HEK293 (cell line): ENCODE measurements around the gene RPL6.

Experiments used
- CTCF ChIA-PET: fragments of 350-600 bp; formaldehyde crosslinking; extraction: SDS; loops from one replicate; lab custom pipeline; 2021; ENCODE audit warnings: antibody characterized with exemption; lab: Yijun Ruan, JAX
- POLR2A ChIA-PET: fragments of 300-600 bp; formaldehyde crosslinking; extraction: SDS; loops from one replicate; lab custom pipeline; 2020; ENCODE audit warnings: antibody characterized with exemption, inconsistent platforms; lab: Yijun Ruan, JAX
- H3K27ac ChIP-seq: fragments of 200-500 bp; sonication (Bioruptor generic); 2 replicates; pipeline ENCODE4 v1.5.1; 2014; ENCODE audit warnings: low read depth, low read length, control low read depth, inconsistent platforms; ENCODE audit errors: extremely low read depth
- H3K36me3 ChIP-seq, 2 experiments: fragments of 200-500 bp in 1 of 2; sonication (Bioruptor generic) in 1 of 2; 1 replicate in 1 of 2; 2 replicates in 1 of 2; pipeline ENCODE4 v1.5.1; 2014 to 2017; ENCODE audit warnings: inconsistent platforms in 2 of 2, low read length in 2 of 2; ENCODE audit not compliant: control insufficient read depth in 2 of 2, insufficient read depth in 1 of 2
- H3K4me1 ChIP-seq: fragments of 200-500 bp; sonication (Bioruptor generic); 2 replicates; pipeline ENCODE4 v1.5.1; 2014; ENCODE audit warnings: mild to moderate bottlenecking, low read length, inconsistent platforms; ENCODE audit not compliant: control insufficient read depth, insufficient read depth
- H3K4me3 ChIP-seq: 2 replicates; pipeline ENCODE4 v1.5.1; 2011; ENCODE audit warnings: low read depth, mild to moderate bottlenecking, control low read depth, low read length, moderate library complexity
- H3K9me3 ChIP-seq: fragments of 200-500 bp; sonication (Bioruptor generic); 2 replicates; pipeline ENCODE4 v1.5.1; 2014; ENCODE audit warnings: low read depth, low read length, inconsistent platforms; ENCODE audit not compliant: control insufficient read depth, insufficient read depth
- SCRT2 ChIP-seq: fragments of 450-650 bp; formaldehyde crosslinking; IDR thresholded peaks from 2 replicates; pipeline ENCODE4 v1.5.1; 2016; ENCODE audit warnings: missing biosample characterization, missing genetic modification characterization
- ZBTB48 ChIP-seq: fragments of 450-650 bp; formaldehyde crosslinking; IDR thresholded peaks from 2 replicates; pipeline ENCODE4 v1.5.1; 2016; ENCODE audit warnings: missing biosample characterization, missing genetic modification characterization
- ZEB2 ChIP-seq: fragments of 450-650 bp; formaldehyde crosslinking; IDR thresholded peaks from 2 replicates; pipeline ENCODE4 v1.5.1; 2016; ENCODE audit warnings: missing biosample characterization, missing genetic modification characterization
- ZNF10 ChIP-seq: fragments of 450-650 bp; formaldehyde crosslinking; IDR thresholded peaks from 2 replicates; pipeline ENCODE4 v1.5.1; 2017; ENCODE audit warnings: missing biosample characterization, missing genetic modification characterization
- ZNF184 ChIP-seq: fragments of 450-650 bp; IDR thresholded peaks from 2 replicates; pipeline ENCODE4 v1.5.1; 2018; ENCODE audit warnings: missing biosample characterization, mild to moderate bottlenecking, missing genetic modification characterization
- ZNF248 ChIP-seq: fragments of 450-650 bp; formaldehyde crosslinking; IDR thresholded peaks from 2 replicates; pipeline ENCODE4 v1.5.1; 2017; ENCODE audit warnings: missing biosample characterization, missing genetic modification characterization
- ZNF311 ChIP-seq: fragments of 450-650 bp; formaldehyde crosslinking; IDR thresholded peaks from 2 replicates; pipeline ENCODE4 v1.5.1; 2017; ENCODE audit warnings: missing biosample characterization, missing genetic modification characterization, borderline replicate concordance
- ZNF585B ChIP-seq: fragments of 450-650 bp; formaldehyde crosslinking; IDR thresholded peaks from 2 replicates; pipeline ENCODE4 v1.5.1; 2016; ENCODE audit warnings: missing biosample characterization, missing genetic modification characterization
- ZNF623 ChIP-seq: fragments of 450-650 bp; formaldehyde crosslinking; IDR thresholded peaks from 2 replicates; pipeline ENCODE4 v1.5.1; 2016; ENCODE audit warnings: missing biosample characterization, missing genetic modification characterization
- ZNF660 ChIP-seq: fragments of 450-650 bp; IDR thresholded peaks from 2 replicates; pipeline ENCODE4 v1.5.1; 2018; ENCODE audit warnings: missing biosample characterization, mild to moderate bottlenecking, missing genetic modification characterization
- ZNF677 ChIP-seq: fragments of 450-650 bp; IDR thresholded peaks from 2 replicates; pipeline ENCODE4 v1.5.0; 2018; ENCODE audit warnings: missing biosample characterization, mild to moderate bottlenecking, missing genetic modification characterization, moderate library complexity
- ZNF76 ChIP-seq: fragments of 450-650 bp; formaldehyde crosslinking; IDR thresholded peaks from 2 replicates; pipeline ENCODE4; 2016; ENCODE audit warnings: low read depth, missing biosample characterization, missing genetic modification characterization, borderline replicate concordance
- ZNF792 ChIP-seq: fragments of 450-650 bp; formaldehyde crosslinking; IDR thresholded peaks from 2 replicates; pipeline ENCODE4 v1.5.1; 2016; ENCODE audit warnings: missing biosample characterization, missing genetic modification characterization
- ZSCAN16 ChIP-seq: fragments of 450-650 bp; formaldehyde crosslinking; IDR thresholded peaks from 2 replicates; pipeline ENCODE4 v1.5.1; 2016; ENCODE audit warnings: missing biosample characterization, missing genetic modification characterization
- ZSCAN23 ChIP-seq: fragments of 450-650 bp; formaldehyde crosslinking; IDR thresholded peaks from 2 replicates; pipeline ENCODE4 v1.5.1; 2016; ENCODE audit warnings: missing biosample characterization, missing genetic modification characterization
- TF ChIP-seq, protein P1 (sequence below): fragments of 450-650 bp; formaldehyde crosslinking; IDR thresholded peaks from 2 replicates; pipeline ENCODE4 v1.5.1; 2016; ENCODE audit warnings: missing biosample characterization, missing genetic modification characterization
- TF ChIP-seq, protein P2 (sequence below): fragments of 450-650 bp; formaldehyde crosslinking; IDR thresholded peaks from 2 replicates; pipeline ENCODE4 v1.5.1; 2016; ENCODE audit warnings: missing biosample characterization, missing genetic modification characterization
- TF ChIP-seq, protein P3 (sequence below): fragments of 450-650 bp; formaldehyde crosslinking; IDR thresholded peaks from 2 replicates; pipeline ENCODE4 v1.5.1; 2016; ENCODE audit warnings: missing biosample characterization, missing genetic modification characterization
- TF ChIP-seq, protein P4 (sequence below): fragments of 450-650 bp; formaldehyde crosslinking; IDR thresholded peaks from 2 replicates; pipeline ENCODE4 v1.5.1; 2016; ENCODE audit warnings: missing biosample characterization, missing genetic modification characterization, low read depth

The RPL6 gene

DNA sequence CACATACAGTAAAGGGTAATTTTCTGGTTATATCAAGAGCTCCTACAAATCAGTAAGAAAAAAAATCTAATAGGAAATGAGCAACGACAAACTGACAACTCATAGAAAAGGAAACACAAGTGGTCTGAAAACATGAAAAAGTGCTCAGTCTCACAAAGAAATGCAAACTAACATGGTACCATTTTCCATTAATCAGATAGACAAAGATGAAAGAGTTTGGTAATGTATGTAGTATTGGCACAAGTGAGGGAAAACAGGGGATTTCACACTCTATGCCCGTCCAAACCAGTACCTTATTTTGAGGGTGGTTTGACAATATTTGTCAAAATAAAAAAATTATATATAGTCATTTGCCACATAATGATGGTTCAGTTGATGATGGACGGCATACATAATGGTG is 22.6 kb upstream of the RPL6 start:
- Histone ChIP-seq H3K9me3 (no peaks in the 10 kb centered on the region), H3K27ac (no peak overlapping the region), H3K4me1 (no peaks in the 10 kb centered on the region), H3K36me3 (peaks cover 0 to 5% of the 10 kb centered on the region in 2 experiments; a peak in 1 of 3 replicates), H3K4me3 (no peak overlapping the region)
- ChIA-PET CTCF (interaction anchor here (0.7 kb wide), 1 partner anchor 331 kb away, joined by 4 read pairs; no protein-coding TSS in a partner anchor), POLR2A (no interaction called here)
- no peak for TF ChIP-seq ZNF311 (tag by site-specific recombination)
- no peak for TF ChIP-seq ZNF660 (tag by site-specific recombination)
- TF ChIP-seq, protein P1, sequence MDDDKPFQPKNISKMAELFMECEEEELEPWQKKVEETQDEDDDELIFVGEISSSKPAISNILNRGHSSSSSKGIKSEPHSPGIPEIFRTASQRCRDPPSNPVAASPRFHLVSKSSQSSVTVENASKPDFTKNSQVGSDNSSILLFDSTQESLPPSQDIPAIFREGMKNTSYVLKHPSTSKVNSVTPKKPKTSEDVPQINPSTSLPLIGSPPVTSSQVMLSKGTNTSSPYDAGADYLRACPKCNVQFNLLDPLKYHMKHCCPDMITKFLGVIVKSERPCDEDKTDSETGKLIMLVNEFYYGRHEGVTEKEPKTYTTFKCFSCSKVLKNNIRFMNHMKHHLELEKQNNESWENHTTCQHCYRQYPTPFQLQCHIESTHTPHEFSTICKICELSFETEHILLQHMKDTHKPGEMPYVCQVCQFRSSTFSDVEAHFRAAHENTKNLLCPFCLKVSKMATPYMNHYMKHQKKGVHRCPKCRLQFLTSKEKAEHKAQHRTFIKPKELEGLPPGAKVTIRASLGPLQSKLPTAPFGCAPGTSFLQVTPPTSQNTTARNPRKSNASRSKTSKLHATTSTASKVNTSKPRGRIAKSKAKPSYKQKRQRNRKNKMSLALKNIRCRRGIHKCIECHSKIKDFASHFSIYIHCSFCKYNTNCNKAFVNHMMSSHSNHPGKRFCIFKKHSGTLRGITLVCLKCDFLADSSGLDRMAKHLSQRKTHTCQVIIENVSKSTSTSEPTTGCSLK (tag by site-specific recombination), result no peak
- TF ChIP-seq ZNF585B (tag by site-specific recombination), result no peak
- TF ChIP-seq ZNF76 (tag by site-specific recombination), result no peak
- TF ChIP-seq ZNF248 (tag by site-specific recombination), result no peak
- TF ChIP-seq ZSCAN16 (tag by site-specific recombination), result no peak
- TF ChIP-seq SCRT2, result no peak
- TF ChIP-seq ZNF10 (tag by site-specific recombination), result no peak
- TF ChIP-seq ZSCAN23, result no peak
- no peak for TF ChIP-seq ZNF623 (tag by site-specific recombination)
- TF ChIP-seq, protein P2, sequence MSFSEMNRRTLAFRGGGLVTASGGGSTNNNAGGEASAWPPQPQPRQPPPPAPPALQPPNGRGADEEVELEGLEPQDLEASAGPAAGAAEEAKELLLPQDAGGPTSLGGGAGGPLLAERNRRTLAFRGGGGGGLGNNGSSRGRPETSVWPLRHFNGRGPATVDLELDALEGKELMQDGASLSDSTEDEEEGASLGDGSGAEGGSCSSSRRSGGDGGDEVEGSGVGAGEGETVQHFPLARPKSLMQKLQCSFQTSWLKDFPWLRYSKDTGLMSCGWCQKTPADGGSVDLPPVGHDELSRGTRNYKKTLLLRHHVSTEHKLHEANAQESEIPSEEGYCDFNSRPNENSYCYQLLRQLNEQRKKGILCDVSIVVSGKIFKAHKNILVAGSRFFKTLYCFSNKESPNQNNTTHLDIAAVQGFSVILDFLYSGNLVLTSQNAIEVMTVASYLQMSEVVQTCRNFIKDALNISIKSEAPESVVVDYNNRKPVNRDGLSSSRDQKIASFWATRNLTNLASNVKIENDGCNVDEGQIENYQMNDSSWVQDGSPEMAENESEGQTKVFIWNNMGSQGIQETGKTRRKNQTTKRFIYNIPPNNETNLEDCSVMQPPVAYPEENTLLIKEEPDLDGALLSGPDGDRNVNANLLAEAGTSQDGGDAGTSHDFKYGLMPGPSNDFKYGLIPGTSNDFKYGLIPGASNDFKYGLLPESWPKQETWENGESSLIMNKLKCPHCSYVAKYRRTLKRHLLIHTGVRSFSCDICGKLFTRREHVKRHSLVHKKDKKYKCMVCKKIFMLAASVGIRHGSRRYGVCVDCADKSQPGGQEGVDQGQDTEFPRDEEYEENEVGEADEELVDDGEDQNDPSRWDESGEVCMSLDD (tag by site-specific recombination), result no peak
- TF ChIP-seq ZBTB48, result no peak
- no peak for TF ChIP-seq ZNF677
- TF ChIP-seq ZEB2 (tag by site-specific recombination), result no peak
- no peak for TF ChIP-seq ZNF184 (tag by site-specific recombination)
- TF ChIP-seq, protein P3, sequence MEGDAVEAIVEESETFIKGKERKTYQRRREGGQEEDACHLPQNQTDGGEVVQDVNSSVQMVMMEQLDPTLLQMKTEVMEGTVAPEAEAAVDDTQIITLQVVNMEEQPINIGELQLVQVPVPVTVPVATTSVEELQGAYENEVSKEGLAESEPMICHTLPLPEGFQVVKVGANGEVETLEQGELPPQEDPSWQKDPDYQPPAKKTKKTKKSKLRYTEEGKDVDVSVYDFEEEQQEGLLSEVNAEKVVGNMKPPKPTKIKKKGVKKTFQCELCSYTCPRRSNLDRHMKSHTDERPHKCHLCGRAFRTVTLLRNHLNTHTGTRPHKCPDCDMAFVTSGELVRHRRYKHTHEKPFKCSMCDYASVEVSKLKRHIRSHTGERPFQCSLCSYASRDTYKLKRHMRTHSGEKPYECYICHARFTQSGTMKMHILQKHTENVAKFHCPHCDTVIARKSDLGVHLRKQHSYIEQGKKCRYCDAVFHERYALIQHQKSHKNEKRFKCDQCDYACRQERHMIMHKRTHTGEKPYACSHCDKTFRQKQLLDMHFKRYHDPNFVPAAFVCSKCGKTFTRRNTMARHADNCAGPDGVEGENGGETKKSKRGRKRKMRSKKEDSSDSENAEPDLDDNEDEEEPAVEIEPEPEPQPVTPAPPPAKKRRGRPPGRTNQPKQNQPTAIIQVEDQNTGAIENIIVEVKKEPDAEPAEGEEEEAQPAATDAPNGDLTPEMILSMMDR (tag by site-specific recombination), result no peak
- TF ChIP-seq, protein P4, sequence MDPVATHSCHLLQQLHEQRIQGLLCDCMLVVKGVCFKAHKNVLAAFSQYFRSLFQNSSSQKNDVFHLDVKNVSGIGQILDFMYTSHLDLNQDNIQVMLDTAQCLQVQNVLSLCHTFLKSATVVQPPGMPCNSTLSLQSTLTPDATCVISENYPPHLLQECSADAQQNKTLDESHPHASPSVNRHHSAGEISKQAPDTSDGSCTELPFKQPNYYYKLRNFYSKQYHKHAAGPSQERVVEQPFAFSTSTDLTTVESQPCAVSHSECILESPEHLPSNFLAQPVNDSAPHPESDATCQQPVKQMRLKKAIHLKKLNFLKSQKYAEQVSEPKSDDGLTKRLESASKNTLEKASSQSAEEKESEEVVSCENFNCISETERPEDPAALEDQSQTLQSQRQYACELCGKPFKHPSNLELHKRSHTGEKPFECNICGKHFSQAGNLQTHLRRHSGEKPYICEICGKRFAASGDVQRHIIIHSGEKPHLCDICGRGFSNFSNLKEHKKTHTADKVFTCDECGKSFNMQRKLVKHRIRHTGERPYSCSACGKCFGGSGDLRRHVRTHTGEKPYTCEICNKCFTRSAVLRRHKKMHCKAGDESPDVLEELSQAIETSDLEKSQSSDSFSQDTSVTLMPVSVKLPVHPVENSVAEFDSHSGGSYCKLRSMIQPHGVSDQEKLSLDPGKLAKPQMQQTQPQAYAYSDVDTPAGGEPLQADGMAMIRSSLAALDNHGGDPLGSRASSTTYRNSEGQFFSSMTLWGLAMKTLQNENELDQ (tag by site-specific recombination), result no peak

DNA sequence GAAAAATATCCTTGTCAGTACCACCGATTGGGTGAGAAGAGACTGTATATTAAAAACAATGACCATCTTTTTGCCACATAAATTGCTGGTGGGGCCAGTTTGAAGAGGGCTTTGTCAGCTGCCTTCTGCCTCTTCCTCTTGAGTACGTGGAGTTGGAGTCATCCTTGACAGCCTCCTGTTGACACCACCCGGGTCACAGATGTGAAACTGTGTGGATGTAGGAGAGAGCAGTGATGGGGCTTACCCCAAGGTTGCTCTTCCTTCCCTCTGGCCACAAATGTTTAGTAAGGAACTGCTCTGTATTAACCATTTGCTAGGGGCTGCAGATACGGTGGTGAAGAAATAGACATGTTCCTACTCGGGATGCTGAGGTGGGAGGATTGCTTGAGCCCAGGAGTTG is 21.5 kb upstream of the RPL6 start:
- TF ChIP-seq ZNF792, result no peak
- POLR2A ChIA-PET, result no interaction called here
- H3K36me3 ChIP-seq, result peaks cover 3 to 5% of the 10 kb centered on the region in 2 experiments; a peak in 2 of 3 replicates
- CTCF ChIA-PET, result no interaction called here
- H3K4me1 ChIP-seq, result no peaks in the 10 kb centered on the region
- no peak overlapping the region for H3K4me3 ChIP-seq
- H3K9me3 ChIP-seq, result no peaks in the 10 kb centered on the region
- H3K27ac ChIP-seq, result no peak overlapping the region
